ENCODE results near the gene ANKRD66. TPM values are rescaled to one million over a fixed set of nuclear protein-coding genes. Genes with fewer than 3 reads are reported as not detected.
"Not testable (repeated sequence)": the region's sequence is repeated elsewhere in the genome, so short reads cannot be mapped to it uniquely, and the experiment has no call there.

The ANKRD66 gene
- total RNA-seq, 2 donors from 2014 or later = not detected

DNA sequence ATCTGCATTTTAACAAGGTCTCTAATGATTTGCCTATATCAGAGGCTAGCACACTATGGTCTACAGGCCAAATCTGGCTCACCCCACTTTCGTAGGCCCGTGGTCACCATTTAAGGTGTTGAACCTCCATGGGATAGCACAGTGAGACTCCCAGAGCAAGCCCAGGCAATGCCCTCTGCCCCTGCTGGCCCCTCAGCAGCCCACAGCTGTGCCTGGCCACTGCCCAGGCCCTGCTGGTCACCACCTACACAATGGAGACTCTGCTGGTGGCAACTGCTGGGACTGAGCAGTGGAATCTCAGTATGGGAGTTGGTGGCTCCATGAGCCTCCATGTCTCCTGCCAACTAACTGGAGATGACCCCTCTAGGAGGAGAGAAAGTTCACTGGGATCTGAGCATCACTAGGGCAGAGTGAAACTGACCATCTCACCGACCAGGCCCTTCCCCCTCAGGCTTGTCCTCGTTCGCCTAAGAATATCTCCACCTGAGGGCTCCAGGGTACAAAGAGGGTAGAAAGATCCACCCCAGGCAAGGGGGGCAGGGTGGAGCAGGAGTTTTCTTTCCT, 2.3 kb downstream of the ANKRD66 start:
- intact Hi-C loops (cut with DNase I) = no loop called here
- no peak for DNase-seq
- ATAC-seq = no peak

DNA sequence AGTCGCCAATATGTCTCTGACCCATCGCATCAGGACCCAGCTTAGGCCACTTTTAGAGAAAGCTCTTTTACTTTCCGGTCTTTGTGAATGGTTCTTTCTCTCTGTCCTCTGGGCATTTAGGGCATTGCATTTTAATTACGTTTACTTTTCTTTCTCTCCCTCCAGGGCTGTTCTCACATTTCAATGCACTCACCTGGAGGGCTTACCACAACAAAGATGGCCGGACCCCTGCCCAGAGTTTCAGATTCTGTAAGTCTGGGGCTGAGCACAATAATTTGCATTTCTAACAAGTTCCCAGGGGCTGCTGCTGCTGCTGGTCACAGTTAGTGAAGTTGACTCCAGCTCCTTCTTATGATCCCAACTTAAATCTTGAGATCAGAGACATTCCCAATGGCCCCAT, 3.0 kb downstream of the ANKRD66 start:
- no peak for ATAC-seq
- intact Hi-C loops (cut with DNase I) = no loop called here

DNA sequence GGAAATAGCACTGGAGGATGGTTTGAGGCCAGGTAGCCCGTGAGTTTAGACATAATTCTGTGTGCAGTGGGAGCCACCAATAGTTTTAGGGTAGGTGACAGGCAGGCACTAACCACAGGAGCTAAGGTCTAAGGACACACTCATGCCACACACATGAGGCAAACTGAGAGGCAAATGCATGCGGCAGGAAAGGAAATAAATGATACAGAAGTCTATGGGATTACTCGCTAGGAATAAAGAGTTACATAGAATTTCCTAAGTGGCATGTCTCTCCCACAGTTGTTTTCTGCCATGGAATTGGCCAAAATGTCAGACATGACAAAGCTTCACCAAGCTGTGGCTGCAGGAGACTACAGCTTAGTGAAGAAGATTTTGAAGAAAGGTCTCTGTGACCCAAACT, 4.9 kb downstream of the ANKRD66 start:
- ATAC-seq = no peak

More for the DNA sequence above, 3.0 kb downstream of the ANKRD66 start:
- DNase-seq = no peak

DNA sequence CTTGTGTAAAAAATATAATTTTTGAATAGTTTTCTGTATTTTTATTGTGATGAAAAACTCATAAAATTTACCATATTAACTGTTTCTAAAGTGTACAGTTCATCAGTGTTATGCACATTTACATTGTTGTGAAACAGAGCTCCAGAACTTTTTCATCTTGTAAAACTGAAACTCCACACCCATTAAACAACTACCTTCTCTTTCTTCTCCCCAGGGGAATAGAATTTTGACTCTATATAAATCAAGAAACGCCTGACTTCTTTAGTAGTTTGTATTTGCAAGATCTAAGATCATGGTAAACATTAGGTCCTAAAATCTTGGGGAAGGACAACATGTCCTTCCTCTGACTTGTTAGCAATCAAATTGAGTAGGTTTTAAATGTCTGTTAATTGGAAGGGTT, 9.1 kb downstream of the ANKRD66 start:
- DNase-seq (no peak), ATAC-seq (no peak)
- intact Hi-C loops (cut with DNase I) = no loop called here

More for the DNA sequence above, 4.9 kb downstream of the ANKRD66 start:
- intact Hi-C loops (cut with DNase I) = no loop called here
- DNase-seq = no peak

DNA sequence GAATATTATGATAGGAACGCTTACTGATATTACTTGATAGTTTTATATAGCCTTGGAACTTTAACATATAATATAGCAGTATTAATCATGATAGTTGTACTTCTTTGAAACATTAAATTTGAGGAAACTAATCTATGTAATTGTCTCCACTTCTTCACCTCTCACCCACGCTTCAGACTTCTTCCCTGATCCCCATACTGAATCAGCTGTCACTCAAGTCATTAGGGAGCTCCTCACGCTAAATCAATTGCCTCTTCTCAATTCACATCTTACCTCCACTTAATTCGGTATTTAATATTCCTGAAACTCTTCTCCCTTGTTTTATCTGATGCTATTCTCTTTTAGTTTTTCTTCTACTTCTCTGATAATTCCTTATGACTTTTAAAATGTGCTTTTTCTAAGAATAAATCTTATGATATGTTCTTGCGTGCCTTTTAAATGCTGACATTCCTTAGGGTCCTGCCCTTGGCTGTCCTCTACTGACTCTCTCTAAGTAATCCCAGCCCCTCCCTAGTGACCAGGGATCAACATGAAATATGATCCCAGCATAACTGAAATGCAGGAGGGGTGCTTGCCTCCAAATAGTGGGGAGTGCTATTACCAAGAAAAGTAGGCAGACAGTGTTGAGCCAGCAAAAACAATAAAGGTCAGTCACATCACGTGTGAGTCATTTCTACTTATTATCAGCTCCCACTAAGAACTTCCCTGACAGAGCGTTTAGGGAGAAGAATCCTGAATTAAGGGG, 9.9 kb downstream of the ANKRD66 start:
- ATAC-seq = peak; percentile 59 to 65
- intact Hi-C loops (cut with DNase I) = no loop called here
- no peak for DNase-seq

DNA sequence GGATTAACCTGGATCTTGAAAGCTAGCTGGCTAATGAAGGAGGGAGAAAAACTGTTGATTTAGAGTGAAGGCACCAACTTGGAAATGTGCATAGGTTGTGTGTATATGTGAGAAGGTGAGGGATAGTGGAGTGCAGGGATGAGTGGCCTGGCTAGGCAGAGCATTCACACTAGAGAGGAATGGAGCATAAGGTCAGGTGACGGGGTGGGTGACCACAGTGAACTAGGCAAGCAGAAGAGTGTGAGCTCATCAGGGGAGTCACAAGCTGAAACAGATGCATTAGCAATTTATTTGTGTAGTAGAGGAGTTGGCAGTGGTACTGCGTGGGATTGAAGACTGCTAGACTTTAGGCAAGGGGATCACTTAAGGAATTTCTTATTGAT, 10.5 kb downstream of the ANKRD66 start:
- ATAC-seq (peak in 1 of 2 donors; percentile 49), DNase-seq (no peak)
- intact Hi-C loops (cut with DNase I) = no loop called here

DNA sequence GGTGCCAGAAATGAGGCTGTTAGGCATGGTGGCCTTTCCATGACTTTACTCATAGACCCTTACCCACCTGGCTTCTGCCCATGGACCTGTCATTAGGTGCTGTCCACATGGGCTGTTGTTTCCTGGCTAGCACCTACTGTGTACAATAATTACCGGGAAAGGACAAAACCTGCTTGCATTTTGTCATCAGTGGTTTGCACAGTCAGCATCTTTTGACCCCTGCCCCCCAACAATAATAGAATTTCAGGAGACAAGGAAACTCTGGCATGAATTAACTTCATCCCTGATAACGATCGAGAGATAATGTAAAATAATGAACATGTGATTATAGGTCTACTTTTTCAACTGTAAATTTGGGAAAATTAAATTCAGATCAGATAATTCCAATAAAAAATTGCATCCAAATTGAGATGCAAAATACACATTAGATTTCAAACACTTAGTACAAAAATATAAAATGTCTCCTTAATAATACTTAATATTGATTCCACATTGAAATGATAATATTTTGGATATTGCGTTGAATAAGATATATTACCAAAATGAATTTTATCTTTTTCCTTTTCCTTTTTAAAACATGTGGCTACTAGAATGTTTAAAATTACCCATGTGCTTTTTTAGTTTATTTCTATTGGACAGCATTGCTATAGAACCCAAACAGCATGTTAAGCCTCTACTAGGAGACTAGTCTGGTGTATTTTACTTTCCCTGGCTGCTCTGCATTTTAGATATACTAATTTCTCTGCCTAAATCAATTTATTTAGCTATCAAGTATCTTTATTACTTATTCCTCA, 12.4 kb downstream of the ANKRD66 start:
- intact Hi-C loops (cut with DNase I) = no loop called here
- ATAC-seq = no peak
- no peak for DNase-seq

DNA sequence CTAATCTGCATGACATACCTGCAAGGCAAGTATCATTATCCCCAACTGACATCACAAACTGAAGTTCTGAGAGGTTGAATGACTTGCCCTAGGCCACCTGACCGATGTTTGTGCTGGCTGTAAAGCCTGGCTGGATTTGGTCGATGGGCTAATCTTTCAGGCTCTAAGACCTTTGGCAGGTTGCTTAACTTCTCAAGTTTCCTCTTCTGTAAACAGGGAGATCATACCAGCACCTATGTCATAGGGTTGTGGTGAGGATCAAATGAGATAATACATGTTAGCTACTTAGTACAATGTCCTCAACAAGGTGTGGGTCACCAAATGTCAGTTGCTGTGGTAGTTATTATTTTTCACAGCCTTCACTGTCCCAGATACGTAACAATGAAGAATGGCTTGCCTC, 14.2 kb downstream of the ANKRD66 start:
- no peak for ATAC-seq
- DNase-seq = no peak
- intact Hi-C loops (cut with DNase I) = no loop called here

DNA sequence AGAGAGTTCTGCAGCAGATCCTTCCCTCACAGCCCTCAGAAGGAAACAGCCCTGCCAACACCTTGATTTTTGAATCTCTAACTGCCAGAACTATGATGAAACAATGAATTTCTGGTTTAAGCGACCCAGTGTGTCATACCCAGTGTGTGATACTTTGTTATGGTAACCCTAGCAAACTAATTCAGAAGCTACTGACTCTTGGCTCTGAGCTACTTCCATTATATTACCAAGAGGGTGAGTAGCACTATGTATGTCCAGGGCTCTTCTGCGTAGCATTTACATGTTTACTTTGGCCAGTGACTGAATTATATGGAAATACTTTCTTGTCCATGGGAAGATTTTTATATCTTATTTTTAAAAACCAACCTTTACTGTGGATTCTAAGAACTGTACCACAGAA, 16.7 kb downstream of the ANKRD66 start:
- DNase-seq (no peak), ATAC-seq (no peak)
- intact Hi-C loops (cut with DNase I) = no loop called here

DNA sequence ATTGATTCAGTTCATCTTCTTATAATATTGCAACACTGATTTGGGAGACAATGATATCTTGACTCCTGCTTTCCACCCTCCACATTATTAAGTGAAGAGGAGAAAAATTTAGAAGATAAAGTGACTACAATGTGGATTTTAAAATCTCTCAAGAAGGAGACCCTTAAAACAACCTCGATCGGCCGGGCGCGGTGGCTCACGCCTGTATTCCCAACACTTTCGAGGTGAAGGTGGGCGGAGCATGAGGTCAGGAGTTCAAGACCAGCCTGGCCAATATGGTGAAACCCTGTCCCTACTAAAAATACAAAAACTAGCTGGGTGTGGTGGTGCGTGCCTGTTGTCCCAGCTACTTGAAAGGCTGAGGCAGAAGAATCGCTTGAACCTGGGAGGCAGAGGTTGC, 17.5 kb downstream of the ANKRD66 start:
- intact Hi-C loops (cut with DNase I); DNase-seq; ATAC-seq: not testable (repeated sequence)

DNA sequence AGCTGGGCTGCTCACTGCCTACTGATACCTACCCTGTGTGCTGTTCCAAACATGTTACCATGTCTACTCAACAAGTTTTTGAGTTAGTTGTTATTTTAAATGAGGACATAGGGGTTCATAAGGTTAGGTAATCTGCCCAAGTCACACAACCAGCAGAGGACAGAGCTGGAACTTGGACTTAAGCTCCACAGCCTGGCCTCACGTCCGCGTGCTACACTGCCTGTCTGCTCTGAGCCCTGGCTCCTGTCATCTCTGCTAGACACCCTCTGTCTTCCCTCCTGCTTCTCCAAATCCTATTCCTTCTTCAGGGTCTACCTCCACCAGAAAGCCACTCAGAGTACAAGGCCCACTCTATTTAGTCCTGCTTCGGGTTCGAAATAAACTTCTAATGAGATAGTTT, 18.2 kb downstream of the ANKRD66 start:
- intact Hi-C loops (cut with DNase I) = no loop called here
- no peak for ATAC-seq
- DNase-seq = no peak

DNA sequence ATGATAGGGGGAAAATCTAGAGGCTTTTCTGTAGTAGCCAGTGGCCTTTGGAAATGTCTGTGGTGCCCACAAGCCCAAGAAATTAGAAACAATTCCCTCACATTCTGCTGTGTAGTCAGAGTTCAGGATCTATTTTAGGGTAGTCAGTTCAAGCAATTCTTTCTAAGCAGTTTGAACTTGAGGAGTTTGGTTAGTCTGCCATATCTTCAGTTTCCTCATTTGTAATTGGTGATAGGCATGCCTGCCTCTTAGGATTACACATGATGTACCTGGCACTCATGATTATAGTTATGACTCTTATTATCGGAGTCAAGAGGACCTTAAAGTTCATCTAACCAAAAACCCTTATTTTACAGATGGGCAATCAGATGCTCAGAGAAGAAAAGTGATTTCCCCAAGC, 25.3 kb downstream of the ANKRD66 start:
- DNase-seq = no peak
- intact Hi-C loops (cut with DNase I) = loop anchor here in 1 of 2 donors (10.0 kb wide), 1 partner anchor 357 kb away; no protein-coding TSS in a partner anchor
- peak in 1 of 2 donors; percentile 54 for ATAC-seq

DNA sequence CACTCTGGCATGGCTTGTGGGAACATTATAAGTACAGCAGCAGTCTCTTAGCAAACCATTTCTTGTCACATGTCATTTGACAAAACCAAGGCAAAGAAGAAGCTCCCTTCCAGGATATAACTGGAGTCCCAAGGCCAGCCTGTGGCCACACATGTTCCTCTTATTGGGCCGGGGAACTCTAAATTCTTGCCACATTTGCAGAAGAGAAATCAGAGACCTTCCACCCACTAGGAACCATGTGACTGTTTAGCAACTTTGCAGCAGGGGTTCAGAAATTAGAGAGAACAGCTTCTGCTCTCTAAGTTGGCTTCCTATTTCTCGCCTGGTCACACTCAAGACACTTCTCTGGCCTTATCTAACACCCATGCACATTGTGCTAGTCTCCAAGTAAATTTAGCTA, 26.0 kb downstream of the ANKRD66 start:
- ATAC-seq (peak; percentile 75 to 86), DNase-seq (no peak)
- intact Hi-C loops (cut with DNase I) = loop anchor here in 1 of 2 donors (10.0 kb wide), 1 partner anchor 358 kb away; no protein-coding TSS in a partner anchor

DNA sequence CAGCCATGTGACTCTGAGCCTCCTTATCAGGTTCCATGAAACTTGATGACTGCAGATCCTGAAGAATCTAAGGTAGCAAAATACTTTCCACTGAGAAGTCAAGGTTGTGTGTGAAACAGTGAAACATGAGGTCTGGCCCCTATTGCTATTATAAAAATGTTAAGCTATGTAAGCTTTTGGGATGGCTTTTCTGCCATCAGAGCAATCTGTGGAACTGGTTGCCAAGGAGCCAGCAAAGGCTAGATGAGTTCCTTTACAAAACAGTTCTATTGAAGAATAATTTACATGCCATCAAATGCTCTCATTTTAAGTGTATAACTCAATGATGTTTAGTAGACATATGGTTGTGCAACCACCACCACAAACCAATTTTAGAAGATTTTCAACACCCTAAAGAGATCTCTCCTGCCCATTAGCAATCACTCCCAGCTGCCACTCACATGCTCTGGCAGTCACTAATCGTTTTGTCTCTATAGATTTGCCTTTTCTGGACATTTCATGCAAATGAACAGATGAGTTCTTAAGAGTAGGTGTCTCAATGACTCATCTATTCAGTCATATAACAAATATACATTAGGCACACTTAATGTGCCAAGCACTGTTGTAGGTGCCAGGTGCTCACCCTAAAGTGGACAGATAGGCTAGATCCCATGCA, 26.6 kb downstream of the ANKRD66 start:
- intact Hi-C loops (cut with DNase I) = loop anchor here in 1 of 2 donors (10.0 kb wide), 1 partner anchor 359 kb away; no protein-coding TSS in a partner anchor

DNA sequence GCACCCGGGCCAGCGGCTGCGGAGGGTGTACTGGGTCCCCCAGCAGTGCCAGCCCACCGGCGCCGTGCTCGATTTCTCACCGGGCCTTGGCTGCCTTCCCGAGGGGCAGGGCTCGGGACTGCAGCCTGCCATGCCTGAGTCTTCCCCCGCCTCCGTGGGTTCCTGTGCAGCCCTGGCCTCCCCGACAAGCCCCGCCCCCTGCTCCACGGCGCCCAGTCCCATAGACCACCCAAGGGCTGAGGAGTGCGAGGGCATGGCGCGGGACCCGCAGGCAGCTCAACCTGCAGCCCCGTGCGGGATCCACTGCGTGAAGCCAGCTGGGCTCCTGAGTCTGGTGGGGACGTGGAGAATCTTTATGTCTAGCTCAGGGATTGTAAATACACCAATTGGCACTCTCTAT, 28.0 kb downstream of the ANKRD66 start:
- intact Hi-C loops (cut with DNase I) = loop anchor here in 1 of 2 donors (10.0 kb wide), 1 partner anchor 360 kb away; no protein-coding TSS in a partner anchor
- not testable (repeated sequence) for DNase-seq, ATAC-seq

More for the DNA sequence above, 26.6 kb downstream of the ANKRD66 start:
- no peak for DNase-seq
- ATAC-seq = no peak

DNA sequence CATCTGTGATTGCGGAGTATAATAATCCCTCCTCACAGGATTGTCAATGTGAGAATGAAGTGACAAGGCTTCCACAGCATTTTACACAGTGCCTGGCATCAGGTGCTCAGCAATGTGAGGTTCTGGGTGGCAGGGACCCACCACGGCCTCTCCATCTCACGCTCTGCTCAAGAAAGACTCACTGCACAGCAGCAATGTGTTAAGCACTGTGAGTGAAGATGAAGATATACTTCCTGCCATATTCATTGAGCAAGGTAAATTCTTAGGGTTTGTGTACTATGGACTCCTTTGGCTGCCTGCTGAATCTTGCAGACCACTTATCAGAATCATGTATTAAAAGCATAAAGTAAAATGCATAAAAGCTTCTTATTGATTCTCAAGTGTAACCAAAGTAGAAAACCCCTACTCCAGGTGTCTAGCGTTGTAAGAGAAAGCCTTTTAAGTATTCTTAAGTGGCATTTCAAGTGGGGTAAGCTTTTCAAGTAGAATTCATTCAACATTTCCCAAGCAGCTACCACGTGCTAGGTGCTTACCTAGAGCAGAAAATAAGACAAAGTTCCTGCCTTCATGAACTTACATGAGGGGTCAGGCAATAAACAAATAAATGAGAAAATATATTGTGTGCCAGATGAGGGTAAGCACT, 29.5 kb downstream of the ANKRD66 start:
- ATAC-seq = no peak
- no peak for DNase-seq
- intact Hi-C loops (cut with DNase I) = loop anchor here in 1 of 2 donors (10.0 kb wide), 1 partner anchor 361 kb away; no protein-coding TSS in a partner anchor

DNA sequence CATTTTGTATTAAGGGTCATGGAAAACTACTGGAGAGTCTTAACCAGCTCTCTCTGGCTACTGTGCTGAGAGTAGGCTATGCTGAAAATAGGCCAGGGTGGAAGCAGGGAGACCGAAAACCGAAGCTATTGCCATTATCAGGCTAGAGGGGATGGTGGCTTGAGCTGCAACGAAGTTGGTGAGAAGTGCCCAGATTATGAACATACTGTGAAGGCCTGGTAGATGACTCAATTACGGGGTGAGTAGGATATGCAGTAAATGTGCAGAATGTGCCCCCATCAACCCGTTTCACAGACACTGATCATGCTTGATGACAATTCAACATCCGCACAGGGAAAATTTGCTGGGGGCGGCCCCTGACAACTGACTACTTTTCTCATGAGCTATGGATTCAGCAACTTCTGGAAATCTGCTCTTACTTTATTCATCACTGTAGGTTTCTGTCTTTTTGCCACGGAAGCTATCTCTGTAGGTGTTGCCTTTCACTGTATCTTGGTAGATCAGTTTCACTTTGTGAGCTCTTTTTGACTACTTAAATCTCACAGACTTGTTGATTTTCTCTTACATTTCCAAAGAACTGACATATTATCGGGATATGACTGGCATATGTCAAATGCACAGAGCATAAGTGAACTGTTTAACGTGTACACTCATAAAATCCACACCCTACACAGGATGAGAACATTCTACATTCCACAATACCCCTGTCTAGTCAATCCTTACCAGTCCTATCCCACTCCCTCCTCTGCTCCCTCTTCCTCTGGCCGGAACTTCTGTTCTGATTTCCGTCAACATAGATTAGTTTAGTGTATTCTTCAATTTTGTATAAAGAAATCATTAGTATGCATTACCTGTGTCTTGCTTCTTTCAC, 31.0 kb downstream of the ANKRD66 start:
- intact Hi-C loops (cut with DNase I) = loop anchor here in 1 of 2 donors (10.0 kb wide), 1 partner anchor 363 kb away; no protein-coding TSS in a partner anchor
- no peak for ATAC-seq
- no peak for DNase-seq

Measured in left cardiac atrium (tissue), 4 donors.